Activated T-helper 9 cell treated with anti-CD3 and anti-CD28 coated beads, Interleukin-2, amount 50 U/mL, for 16 hours (primary cell): ENCODE measurements around the gene PRORP.
"Not testable (repeated sequence)": the region's sequence is repeated elsewhere in the genome, so short reads cannot be mapped to it uniquely, and the experiment has no call there.

Experiments used
- DNase-seq: peaks from one replicate; pipeline ENCODE4 v3.0.0-alpha.2; 2020; ENCODE audit warnings: low read depth

The PRORP gene

GRCh38 chr14:35121887-35122695 is at the start of gene PRORP, which contains the start of gene PPP2R3C:
Gene PRORP, plus strand, starts transcription at chr14:35122552. Its CDS starts 694 bp downstream, at chr14:35123246.
Gene PPP2R3C, minus strand, starts transcription at chr14:35121990. Its CDS starts 31 bp downstream, at chr14:35121959.
- DNase-seq = peak; percentile 82

GRCh38 chr14:35073486-35073885 is 48.9 kb upstream of the PRORP start:
- DNase-seq = no peak

- no peak for DNase-seq
Observed at GRCh38 chr14:35078082-35078481, 44.3 kb upstream of the PRORP start.

- DNase-seq = no peak
Observed at GRCh38 chr14:35079742-35080141, 42.6 kb upstream of the PRORP start.

- DNase-seq = no peak
Observed at GRCh38 chr14:35083530-35084150, 38.7 kb upstream of the PRORP start.

- no peak for DNase-seq
Observed at GRCh38 chr14:35085441-35085840, 36.9 kb upstream of the PRORP start.

- DNase-seq = no peak
Observed at GRCh38 chr14:35088514-35088913, 33.8 kb upstream of the PRORP start.

GRCh38 chr14:35094645-35095044 is 27.7 kb upstream of the PRORP start:
- DNase-seq = not testable (repeated sequence)

- no peak for DNase-seq
Observed at GRCh38 chr14:35107866-35108265, 14.5 kb upstream of the PRORP start.

- no peak for DNase-seq
Observed at GRCh38 chr14:35112641-35113040, 9.7 kb upstream of the PRORP start.

GRCh38 chr14:35113308-35113950 is 8.9 kb upstream of the PRORP start:
- no peak for DNase-seq

GRCh38 chr14:35114036-35114435 is 8.3 kb upstream of the PRORP start:
- DNase-seq = no peak

GRCh38 chr14:35116242-35116641 is 6.1 kb upstream of the PRORP start:
- no peak for DNase-seq

GRCh38 chr14:35117112-35117511 is 5.2 kb upstream of the PRORP start:
- DNase-seq = no peak

- DNase-seq = no peak
Observed at GRCh38 chr14:35121026-35121886, 1.1 kb upstream of the PRORP start.

GRCh38 chr14:35122696-35123387 is 490 bp downstream of the PRORP start:
- no peak for DNase-seq

GRCh38 chr14:35123388-35123703 is 994 bp downstream of the PRORP start:
- DNase-seq = no peak

GRCh38 chr14:35124127-35124526 is 1.8 kb downstream of the PRORP start:
- no peak for DNase-seq

- no peak for DNase-seq
Observed at GRCh38 chr14:35133542-35134328, 11.4 kb downstream of the PRORP start.

GRCh38 chr14:35134329-35135123 is 12.2 kb downstream of the PRORP start:
- no peak for DNase-seq
